ENCODE measurements around the gene WSCD1.

GRCh38 chr17:6023036-6023831 lies 46.9 kb upstream of the WSCD1 start:
- no peak for TF ChIP-seq CTCF (IDR thresholded peaks at IDR 0.05)
- no peak for TF ChIP-seq POLR2A (IDR thresholded peaks at IDR 0.05)
- no peak for TF ChIP-seq EP300 (IDR thresholded peaks at IDR 0.05)

All from ovary (tissue), 3 donors.